HG03520 (cell line): ENCODE measurements around the gene PNPLA8.

Experiments
- ATAC-seq: cut with Tn5 transposase; IDR thresholded peaks from one replicate; pipeline ENCODE4 v1.9.1; 2021; ENCODE audit warnings: mild to moderate bottlenecking, moderate library complexity; ENCODE audit not compliant: unreplicated experiment

The PNPLA8 gene

DNA sequence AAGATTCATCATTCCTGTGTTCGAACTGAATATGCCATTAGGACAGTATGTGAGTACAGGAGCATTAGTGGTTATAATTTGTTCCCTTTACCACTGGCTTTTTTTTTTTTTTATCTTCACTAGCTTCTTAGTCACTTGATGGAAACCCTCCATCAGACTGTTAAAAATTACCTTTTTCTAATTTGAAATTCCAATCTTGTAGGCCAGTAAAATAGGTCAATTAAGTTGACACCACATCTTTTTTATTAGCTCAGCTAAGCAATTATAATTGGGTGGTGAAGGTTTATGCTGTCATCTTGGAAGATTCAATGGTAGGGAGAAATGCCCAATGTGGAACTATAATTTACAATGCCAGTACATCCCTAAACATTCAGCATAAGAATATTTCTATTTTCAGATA is 75.8 kb downstream of the PNPLA8 start:
- no peak for ATAC-seq

DNA sequence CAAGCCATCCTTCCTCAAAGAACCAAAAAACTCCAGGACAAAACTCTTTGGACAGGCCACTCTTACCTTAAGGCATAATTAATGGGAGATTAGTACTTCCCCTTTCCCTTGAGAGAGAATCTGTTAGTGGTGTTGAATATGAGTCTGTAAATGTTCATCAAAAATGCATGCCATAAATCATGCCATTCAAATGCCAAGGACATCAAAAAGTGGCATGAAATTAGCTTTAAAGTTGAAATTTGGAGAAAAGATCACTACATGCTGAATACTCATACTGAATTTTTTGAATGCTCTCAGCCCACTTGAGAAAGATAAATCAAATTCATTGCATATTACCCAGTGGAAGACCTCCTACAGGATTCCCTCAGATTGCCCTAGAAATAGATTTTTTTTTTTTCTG is 76.4 kb downstream of the PNPLA8 start:
- no peak for ATAC-seq

DNA sequence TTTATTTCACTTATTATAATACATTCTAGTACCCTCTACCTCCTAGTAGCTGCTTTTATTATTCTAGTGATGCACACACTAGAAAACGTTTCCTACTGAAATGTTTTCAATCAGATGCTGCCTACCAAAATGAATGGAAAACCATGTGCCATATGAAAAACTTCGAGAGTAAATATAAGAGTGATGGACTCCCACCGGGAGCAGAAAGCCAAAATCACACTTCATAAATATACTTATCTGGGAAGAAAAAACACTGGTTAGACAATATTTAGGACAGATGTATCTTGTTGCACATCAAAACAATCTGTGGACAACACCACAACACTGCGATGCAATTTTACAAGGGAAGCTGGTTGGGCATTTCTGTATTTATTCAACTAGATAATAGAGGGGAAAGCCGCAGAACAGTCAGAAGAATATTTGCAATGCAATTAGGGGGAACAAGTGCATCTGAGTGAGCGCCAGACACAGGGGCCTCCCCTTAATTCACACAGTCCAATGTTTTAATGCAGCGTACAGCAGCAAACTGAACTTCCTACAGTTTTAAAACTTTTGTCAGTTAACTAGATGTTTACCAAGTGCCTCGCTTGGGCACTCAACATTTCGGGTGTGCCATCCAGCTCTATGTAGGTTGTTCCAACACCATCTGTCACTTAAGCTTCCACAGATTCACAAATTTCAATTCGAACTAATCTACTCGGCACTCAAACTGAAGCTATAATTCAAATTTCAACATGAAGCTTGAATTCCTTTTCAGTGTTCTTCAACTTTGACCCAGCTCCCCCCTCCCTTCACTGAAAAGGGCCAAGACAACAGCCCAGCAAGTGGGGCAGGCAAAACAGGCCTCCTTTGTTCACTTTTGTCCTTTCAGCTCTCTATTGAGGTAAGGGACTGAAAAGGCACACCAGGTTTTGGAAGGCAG is 77.1 kb downstream of the PNPLA8 start:
- no peak for ATAC-seq

DNA sequence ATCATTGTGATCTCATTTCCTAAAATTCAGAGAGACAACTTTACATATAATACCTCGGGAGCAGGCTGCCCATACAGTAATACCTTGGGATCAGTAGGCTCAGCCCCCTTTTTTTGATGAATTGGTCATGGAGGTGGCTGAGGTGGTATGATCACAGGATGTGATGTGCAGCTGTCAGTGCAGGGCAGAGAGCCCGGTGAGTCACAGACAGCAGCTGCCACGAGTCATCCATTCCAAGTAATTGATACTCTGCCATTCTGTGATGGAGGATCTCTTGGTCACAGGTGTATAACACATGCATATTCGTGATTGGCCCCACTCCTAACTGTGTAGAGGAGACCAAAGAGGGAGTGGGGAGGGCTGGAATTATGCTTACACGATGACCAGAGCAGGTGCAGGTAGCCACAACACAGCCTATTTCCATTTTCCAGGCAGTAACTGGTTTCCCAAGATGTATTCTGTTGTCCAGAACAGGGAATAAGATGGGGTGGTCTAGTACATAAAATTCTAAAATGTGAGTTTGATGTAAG is 83.8 kb downstream of the PNPLA8 start:
- ATAC-seq, result no peak

DNA sequence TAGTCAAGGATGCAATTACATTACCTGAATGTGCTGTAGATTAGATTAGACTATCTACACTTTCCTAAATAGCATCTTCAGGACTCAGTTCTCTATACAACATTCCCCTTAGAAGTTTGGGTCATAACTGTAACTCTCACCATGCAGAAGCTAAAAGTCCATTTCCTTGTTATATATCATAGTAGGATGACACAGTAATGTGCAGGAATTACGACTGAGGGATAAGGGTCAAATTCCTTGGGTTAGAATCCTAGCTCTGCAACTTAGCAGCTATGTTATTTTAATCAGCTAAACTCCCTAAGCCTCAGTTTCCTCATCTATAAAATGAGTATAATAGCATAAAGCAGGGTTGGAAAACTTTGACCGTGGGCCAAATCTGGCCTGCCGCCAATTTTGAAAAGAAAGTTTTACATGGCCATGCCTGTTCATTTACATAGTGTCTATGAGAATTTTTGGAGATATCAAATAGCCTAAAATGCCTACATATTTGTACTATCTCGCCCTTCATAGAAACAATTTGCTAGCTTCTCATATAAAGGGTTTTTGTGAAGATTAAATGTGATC is 84.5 kb downstream of the PNPLA8 start:
- no peak for ATAC-seq

DNA sequence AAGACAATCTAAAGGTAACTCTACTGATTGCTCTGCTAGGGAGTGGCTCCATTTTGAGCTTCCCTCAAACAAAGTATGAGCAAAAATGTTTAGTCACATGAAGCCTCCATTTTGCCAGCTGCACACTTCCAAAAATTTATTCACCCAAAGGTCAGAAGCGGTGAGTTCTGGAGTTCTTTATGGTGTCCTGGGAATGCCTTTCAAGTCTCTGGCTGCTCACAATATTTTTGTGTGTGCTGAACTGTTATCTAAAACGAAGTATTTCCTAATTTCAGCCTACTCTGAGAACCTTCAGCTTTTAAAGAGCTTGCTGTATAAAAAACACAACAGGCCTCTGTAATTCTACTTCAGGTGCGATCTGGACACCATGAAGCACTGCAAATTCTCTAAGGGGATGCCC is 85.3 kb downstream of the PNPLA8 start:
- ATAC-seq, result no peak

DNA sequence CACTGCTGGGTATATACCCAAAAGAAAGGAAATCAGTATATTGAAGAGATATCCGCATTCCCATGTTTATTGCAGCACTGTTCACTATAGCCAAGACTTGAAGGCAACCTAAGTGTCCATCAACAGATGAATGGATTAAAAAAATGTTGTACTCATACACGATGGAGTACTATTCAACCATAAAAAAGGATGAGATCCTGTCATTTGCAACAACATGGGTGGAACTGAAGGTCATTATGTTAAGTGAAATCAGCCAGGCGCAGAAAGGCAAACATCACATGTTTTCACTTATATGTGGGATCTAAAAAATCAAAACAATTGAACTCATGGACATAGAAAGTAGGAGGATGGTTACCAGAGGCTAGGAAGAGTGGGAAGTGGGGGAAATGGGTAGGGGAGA is 89.0 kb downstream of the PNPLA8 start:
- no peak for ATAC-seq

DNA sequence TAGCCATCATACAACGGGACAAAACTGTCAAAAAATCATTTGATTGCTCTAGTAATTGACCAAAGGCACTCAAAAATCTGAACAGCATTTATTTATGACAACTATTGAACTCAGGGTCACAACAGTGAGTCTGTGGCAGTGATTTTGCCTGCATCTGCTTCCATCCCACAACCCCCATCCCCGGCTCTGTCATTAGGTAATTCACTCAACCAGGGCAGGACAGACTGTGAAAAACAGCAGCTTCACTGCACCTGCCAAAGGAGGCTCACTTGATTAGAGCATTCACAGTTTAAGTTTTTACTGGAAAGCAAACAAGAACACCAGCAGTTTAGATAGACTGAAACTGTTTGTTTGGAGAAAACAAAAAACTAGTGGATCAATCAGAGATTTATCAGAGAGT is 91.9 kb downstream of the PNPLA8 start:
- ATAC-seq, result no peak

DNA sequence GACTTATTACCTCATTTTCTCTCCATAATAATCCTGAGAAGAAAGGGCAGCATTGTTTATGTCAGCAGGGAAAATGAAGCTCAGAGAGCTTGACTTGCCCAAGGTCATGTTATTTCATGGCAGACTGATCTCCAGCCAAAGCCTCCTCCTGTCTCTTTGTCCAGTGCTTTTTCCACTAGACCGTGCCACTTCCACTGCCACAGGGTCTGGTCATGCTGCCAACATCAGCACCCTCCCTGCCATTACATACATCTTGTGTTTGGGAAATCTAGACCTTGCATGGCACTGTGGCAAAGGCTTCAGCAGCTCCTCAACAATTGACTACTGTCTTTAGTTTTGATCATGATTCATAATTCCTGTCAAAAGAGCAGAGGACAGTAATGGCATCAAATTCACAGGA is 94.8 kb downstream of the PNPLA8 start:
- no peak for ATAC-seq

DNA sequence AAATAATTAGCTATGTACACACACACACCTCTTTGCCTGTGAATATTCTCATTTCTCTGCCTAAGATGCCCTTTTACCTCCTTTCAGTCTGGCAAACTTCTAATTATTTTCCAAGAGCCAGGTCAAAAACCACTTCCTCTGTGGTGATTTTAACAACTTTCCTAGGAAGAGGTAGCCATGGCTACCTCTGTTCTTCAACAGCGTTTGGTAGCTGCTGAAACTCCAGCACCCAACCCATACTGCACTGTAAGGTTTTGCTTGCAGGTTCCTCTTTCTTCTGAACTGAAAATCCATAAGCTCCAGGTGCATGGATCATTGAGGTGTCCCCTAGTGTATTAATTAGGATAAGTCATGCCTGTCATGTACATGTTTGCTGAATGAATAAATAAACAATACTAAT is 95.3 kb downstream of the PNPLA8 start:
- no peak for ATAC-seq

DNA sequence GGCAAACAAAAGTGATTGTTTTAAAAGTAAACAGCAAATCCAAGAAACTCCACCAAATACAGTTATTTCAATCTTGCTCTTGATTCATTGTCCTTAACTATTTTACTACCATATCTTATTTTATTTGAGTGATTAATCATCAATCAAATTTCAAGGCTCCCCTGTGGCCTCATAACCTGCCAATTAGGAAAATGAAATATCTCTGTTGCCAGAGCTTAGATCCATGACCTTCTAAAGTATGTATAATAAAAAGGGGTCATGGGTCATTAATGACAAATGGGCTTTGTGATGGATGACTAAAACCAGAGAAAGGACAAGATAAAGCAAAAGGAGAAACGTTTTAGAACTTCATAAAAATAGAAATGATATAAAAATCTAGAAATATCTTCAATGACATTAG is 98.2 kb downstream of the PNPLA8 start:
- ATAC-seq, result no peak

DNA sequence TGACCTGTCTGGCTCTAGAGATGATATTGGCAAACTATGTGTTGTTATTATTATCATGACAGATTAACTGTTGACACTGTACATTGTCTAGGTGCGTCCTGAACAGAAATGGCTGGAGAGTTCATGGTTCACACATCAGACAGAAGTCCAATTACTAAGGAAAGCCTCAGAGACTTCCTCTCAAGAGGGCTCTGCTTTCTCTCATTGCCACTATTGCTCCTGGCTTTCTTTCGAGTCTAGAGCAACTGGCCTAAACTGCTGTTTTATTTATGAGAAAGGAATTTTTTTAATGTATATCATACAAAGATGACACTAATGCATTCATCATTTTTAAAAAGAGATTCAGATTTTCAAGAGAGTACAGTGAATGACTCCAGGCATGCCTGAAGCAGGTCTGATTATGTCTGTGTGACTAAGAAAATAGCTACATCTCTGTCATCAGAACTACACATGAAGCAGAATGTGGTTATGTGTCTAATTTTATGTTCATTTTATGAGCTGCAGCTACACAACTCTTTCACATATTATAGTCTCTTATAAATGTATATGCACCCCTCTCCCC is 100.1 kb downstream of the PNPLA8 start:
- no peak for ATAC-seq

DNA sequence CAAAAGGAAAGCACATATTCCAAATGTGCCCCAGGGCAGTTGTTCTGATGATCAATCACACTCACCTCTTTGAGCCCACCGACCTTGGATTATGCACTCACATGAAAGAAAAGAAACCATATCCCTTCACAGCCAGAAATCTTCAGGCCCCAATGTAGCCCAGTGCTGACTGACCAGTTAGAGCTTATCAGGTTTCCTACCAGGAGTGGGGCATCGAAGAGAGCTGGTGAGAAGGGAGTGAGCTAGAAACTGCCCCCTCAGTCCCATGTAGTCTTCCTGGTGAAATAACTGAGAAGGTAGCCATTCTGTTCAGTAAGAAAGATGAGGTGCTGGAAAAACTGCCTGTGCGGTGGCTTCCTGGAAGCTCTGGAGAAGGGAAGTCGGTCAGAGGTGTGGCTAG is 101.9 kb downstream of the PNPLA8 start:
- no peak for ATAC-seq

DNA sequence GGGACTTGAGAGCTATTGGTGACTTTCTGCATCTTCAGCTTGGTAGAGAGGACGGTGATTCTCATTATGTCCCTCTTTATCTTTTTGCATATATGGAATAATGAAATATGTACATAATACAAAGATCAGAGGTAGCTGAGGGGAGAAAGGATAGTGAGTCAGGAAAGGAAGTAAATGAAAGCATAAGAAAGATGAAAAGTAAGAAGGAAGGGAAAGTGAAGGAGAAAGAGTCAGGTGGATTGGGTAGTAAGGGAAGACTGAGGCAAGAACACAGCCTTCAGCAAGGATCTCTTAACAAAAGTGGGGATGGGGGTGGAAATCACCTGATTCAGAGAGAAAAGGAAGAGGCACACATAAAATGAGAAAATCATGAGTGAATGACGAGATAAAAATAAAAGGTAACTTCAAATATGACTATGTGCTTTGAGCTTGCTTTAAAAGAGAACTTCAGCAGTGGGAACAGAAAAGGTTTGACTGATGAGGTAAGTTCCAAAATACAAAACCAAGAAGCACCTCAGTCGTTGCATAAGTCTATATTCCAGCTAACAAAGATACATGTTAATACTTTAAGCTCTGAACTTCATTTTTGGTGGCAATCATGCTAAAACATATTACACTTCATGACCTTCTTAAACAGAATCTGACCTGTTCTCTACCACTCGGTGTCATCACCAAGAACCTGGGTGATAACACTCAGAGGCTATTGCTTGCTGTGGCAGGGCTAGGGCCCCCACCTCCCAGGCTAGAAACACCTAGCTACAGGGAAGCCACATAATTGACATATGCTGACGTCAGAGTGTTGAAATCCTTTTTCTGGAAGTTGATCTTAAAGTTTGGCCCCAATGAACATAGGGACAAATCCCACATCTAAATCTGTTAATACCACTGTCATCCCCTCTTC is 102.6 kb downstream of the PNPLA8 start:
- ATAC-seq, result no peak

DNA sequence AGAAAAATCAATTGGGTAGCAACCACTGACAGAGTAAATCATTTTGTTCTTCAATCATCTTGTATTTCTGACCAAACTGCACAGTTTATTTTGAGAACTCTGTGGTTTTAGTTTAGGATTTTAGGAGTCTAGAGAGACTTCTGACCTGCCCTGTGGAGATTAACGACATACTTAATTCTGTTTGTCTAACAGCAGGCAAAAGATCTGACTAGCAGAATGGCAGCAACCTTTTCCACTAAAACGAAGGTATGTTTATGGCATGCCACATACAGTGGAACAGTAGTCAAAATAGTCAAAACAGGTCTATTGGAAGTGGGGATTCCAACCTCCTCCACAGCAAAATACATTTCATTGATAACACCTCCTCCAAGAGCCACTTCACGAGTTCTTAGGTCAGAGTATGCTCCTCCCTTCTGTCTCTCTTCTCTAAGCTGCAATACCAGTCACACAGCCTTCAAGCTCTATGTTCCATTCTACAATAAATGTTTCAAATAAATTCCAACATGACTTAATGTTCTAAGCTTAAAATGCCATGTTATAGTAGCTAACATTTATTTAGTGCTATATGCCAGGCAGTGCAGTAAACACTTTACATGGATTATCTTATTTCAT is 104.1 kb downstream of the PNPLA8 start:
- no peak for ATAC-seq
